IPS-18c (cell line): ENCODE data around the gene SPG21.
"Not testable (repeated sequence)": the region's sequence is repeated elsewhere in the genome, so short reads cannot be mapped to it uniquely, and the experiment has no call there.

Experiments used
- H3K4me3 ChIP-seq: 2 replicates; pipeline ENCODE4 v1.7.0; 2013; ENCODE audit warnings: low read depth, mild to moderate bottlenecking, low read length, moderate library complexity; ENCODE audit not compliant: insufficient read depth
- H3K9me3 ChIP-seq: one replicate; pipeline ENCODE4 v1.6.1; 2013; ENCODE audit warnings: mild to moderate bottlenecking, low read length, moderate library complexity; ENCODE audit not compliant: control insufficient read depth, insufficient read depth

The SPG21 gene

GRCh38 chr15:64989416-64990167 is at the start of gene SPG21:
Gene SPG21, minus strand, starts transcription at chr15:64989914. Its CDS starts 6,345 bp downstream, at chr15:64983569.
- H3K4me3 ChIP-seq = peak within 1 kb of the TSS; percentile 91
- peaks cover 3% of the 10 kb centered on the region for H3K9me3 ChIP-seq

GRCh38 chr15:65038836-65039235 is 49.1 kb upstream of the SPG21 start:
- Histone ChIP-seq H3K4me3 (no peak overlapping the region), H3K9me3 (no peaks in the 10 kb centered on the region)

- Histone ChIP-seq H3K4me3 (no peak overlapping the region), H3K9me3 (no peaks in the 10 kb centered on the region)
Measured at GRCh38 chr15:65038428-65038827, 48.7 kb upstream of the SPG21 start.

- H3K4me3 ChIP-seq = no peak overlapping the region
- H3K9me3 ChIP-seq = no peaks in the 10 kb centered on the region
Measured at GRCh38 chr15:65037309-65037708, 47.6 kb upstream of the SPG21 start.

- Histone ChIP-seq H3K9me3 (no peaks in the 10 kb centered on the region), H3K4me3 (no peak overlapping the region)
Measured at GRCh38 chr15:65034719-65035118, 45.0 kb upstream of the SPG21 start.

GRCh38 chr15:65033659-65034269 is 44.0 kb upstream of the SPG21 start:
- Histone ChIP-seq H3K4me3 (no peak overlapping the region), H3K9me3 (peaks cover 2% of the 10 kb centered on the region)

- H3K9me3 ChIP-seq = peaks cover 2% of the 10 kb centered on the region
- no peak overlapping the region for H3K4me3 ChIP-seq
Measured at GRCh38 chr15:65032801-65033537, 43.3 kb upstream of the SPG21 start.

GRCh38 chr15:65029736-65030208 is 40.1 kb upstream of the SPG21 start:
- H3K9me3 ChIP-seq = peaks cover 2% of the 10 kb centered on the region
- H3K4me3 ChIP-seq = no peak overlapping the region

GRCh38 chr15:65028921-65029735 is 39.4 kb upstream of the SPG21 start, which contains the start of gene MTFMT:
Gene MTFMT, minus strand, starts transcription at chr15:65029639. Its CDS starts 26 bp downstream, at chr15:65029613.
- Histone ChIP-seq H3K4me3 (peak within 1 kb of the TSS; percentile 98), H3K9me3 (peaks cover 2% of the 10 kb centered on the region)

- Histone ChIP-seq H3K9me3 (peaks cover 2% of the 10 kb centered on the region), H3K4me3 (peak overlapping the region; percentile 98)
Measured at GRCh38 chr15:65028338-65028737, 38.6 kb upstream of the SPG21 start.

DNA sequence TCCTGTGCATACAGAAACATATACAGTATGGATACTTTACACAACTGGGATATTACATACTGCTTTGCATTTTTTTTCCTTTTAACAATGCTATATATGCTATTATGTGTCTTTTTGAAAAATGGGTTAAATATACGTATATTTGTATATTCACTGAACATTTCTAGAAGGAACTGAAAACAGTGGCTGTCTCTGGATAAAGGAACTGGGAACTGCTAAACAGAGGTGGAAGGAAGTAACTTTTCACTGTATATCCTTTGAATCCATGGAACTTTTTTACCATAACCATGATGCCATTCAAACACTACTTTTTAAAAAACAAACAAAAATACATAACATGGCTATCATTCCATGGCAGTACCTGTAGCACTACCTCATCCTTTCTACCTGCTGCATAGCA is 37.9 kb upstream of the SPG21 start:
- H3K4me3 ChIP-seq = no peak overlapping the region
- peaks cover 2% of the 10 kb centered on the region for H3K9me3 ChIP-seq

GRCh38 chr15:65026756-65027155 is 37.0 kb upstream of the SPG21 start:
- Histone ChIP-seq H3K4me3 (no peak overlapping the region), H3K9me3 (peaks cover 2% of the 10 kb centered on the region)

DNA sequence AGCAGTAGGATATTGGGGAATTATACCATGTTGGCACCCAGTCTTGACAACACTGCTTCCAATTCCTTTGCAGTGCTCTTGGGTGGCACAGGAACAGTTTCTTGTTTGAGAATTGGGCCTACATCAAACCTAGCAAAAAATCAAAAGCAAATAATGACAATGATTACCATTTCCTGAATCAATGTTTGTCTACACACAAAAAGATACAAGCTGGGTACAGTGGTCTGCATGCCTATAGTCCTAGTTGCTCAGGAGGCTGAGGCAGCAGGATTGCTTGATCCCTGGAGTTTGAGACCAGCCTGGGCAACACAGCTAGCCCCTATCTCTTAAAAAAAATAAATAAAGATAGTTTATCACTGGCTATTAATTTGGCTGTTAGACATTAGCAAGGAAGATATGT is 31.8 kb upstream of the SPG21 start:
- no peaks in the 10 kb centered on the region for H3K9me3 ChIP-seq
- H3K4me3 ChIP-seq = no peak overlapping the region

- no peaks in the 10 kb centered on the region for H3K9me3 ChIP-seq
- H3K4me3 ChIP-seq = no peak overlapping the region
Measured at GRCh38 chr15:65020419-65020818, 30.7 kb upstream of the SPG21 start.

DNA sequence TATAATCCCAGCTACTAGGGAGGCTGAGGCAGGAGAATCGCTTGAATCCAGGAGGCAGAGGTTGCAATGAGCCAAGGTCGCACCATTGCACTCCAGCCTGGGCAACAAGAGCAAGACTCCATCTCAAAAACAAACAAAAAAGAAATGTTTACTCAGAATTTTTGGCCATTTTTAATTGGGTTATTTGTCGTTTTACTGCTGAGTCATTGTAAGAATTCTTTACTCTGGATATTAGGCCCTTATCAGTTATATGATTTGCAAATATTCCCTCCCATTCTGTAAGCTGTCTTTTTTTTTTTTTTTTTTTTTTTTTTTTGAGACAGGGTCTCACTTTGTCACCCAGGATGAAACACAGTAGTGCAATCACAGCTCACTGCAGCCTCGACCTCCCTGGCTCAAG is 21.5 kb upstream of the SPG21 start:
- not testable (repeated sequence) for H3K4me3 ChIP-seq, H3K9me3 ChIP-seq

GRCh38 chr15:65008983-65009382 is 19.3 kb upstream of the SPG21 start:
- no peaks in the 10 kb centered on the region for H3K9me3 ChIP-seq
- no peak overlapping the region for H3K4me3 ChIP-seq

GRCh38 chr15:65006876-65007275 is 17.2 kb upstream of the SPG21 start:
- H3K9me3 ChIP-seq = no peaks in the 10 kb centered on the region
- no peak overlapping the region for H3K4me3 ChIP-seq
